LNCAP (cell line): ENCODE measurements around the gene AACS.

ENCODE experiments used
- TF ChIP-seq, protein P1 (sequence below): fragments of 450-650 bp; IDR thresholded peaks from 2 replicates; pipeline ENCODE4 v1.5.1; 2017; ENCODE audit warnings: mild to moderate bottlenecking

The AACS gene

DNA sequence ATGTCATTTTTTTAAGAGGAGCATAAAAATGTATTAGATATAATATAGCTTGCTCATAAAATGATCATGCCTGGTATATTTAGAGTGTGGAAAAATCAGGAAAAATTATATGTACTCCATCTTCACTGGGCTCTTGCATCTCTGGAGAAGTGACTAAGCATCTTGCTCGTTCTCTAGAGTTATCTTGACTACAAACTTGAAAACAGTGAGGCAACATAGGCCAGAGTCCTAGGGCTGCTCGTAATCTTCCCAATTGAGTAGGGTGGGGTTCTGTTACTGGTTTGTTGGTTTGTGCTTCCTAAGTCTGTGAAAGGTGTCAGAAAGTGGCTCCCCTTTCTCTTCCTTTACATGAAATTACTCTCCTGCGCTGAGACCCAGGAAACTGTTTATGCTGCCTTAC lies 46.2 kb downstream of the AACS start:
- TF ChIP-seq, protein P1, sequence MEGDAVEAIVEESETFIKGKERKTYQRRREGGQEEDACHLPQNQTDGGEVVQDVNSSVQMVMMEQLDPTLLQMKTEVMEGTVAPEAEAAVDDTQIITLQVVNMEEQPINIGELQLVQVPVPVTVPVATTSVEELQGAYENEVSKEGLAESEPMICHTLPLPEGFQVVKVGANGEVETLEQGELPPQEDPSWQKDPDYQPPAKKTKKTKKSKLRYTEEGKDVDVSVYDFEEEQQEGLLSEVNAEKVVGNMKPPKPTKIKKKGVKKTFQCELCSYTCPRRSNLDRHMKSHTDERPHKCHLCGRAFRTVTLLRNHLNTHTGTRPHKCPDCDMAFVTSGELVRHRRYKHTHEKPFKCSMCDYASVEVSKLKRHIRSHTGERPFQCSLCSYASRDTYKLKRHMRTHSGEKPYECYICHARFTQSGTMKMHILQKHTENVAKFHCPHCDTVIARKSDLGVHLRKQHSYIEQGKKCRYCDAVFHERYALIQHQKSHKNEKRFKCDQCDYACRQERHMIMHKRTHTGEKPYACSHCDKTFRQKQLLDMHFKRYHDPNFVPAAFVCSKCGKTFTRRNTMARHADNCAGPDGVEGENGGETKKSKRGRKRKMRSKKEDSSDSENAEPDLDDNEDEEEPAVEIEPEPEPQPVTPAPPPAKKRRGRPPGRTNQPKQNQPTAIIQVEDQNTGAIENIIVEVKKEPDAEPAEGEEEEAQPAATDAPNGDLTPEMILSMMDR = no peak

DNA sequence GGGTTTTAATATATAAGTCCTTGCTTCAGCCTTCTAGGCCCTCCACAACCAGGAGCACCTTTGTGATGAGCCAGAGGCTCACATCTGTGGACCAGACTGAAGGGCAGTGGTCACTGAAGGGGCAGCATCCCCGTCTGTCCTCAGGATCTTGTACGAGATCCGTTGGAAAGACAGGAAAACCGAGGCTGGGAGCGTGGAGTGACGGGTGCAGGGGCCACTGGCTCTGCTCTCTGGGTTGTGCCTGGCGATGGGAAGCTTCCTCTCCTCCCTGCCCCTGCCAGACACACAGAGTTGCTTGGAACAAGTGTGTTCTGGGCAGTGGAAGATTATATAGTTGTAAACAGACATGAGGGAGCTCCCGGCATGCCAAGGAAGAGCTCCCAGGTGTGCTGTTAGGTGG lies 48.0 kb downstream of the AACS start:
- TF ChIP-seq, protein P1 = no peak

DNA sequence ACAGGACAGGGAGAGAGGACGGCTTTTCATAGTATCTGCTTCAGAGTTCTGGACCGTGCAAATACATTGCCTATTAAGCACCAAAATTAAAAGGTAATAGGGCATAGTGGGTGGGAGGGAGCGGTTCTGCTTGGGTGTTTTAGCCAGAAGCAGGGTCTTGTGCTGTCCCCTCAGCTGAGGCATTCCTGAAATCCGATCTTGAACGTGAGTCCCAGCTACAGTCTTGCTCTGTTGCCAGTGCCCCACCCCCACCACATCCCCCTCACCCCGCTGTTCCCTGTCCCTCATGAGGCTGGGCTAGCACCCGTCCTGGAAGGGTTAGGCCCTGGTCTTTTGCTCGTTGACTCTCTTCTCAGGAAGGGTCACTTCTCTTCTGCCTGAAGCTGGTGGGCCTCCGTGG lies 48.6 kb downstream of the AACS start:
- TF ChIP-seq, protein P1 = no peak

DNA sequence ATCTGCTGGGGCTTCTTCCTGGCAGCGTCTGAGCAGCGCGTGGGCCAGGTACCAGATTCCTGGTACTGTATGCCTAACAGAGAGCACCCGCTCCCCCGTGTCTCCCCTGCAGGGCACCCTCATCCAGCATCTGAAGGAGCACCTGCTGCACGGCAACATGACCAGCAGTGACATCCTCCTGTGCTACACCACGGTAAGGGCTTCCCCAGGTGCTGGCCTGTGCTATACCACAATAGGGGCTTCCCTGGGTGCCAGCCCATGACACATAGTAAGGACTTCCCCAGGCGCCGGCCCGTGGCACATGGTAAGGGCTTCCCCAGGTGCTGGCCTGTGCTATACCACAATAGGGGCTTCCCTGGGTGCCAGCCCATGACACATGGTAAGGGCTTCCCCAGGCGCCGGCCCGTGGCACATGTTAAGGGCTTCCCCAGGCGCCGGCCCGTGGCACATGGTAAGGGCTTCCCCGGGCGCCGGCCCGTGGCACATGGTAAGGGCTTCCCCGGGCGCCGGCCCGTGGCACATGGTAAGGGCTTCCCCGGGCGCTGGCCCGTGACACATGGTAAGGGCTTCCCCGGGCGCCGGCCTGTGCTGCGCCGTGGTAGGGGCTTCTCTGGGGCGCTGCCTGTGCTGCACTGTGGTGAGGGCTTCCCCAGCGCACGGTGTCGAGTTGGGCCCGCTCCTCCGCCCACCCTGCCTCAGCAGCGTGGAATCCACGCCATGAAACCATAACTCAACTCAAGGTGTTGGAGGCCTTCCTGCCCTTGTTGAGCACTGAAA lies 49.3 kb downstream of the AACS start:
- TF ChIP-seq, protein P1 = no peak

DNA sequence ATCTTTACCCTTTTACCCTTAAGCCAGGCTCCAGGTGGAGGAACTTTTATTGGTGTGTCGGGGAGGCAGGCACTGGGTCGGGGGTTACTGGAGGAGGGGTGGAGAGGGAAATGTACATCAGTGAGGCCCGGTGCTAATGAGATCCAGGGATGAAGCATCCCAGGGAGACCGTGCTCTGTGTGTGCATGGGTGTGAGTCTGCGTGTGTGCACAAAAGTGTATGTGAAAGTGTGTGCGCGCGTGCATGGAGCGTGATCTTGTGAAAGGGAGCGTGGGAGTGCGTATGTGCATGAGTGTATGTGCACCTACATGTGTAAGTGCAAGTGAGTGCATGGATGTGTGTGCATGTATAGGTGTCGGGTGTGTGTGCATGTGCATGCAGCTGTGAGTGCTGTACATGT lies 55.3 kb downstream of the AACS start:
- TF ChIP-seq, protein P1 = no peak

DNA sequence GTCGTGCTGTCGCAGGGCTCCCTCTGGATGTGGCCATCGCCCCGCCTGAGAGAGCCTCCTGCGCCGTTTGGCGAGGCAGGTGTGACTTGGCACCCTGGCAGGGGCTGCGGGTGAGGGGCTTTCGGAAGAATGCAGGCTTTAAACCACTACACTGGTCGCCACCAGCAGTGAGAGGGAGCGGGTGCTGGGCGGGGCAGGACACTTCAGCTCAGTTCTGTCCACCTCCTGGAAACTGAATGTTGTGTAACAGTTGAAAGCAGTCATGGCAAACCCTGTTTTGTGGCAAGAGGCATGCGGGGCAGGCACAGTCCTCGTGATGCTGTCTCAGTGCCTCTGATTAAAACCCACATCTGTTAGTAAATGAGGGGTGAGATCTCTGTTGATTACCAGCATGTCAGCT lies 55.9 kb downstream of the AACS start:
- TF ChIP-seq, protein P1 = no peak

DNA sequence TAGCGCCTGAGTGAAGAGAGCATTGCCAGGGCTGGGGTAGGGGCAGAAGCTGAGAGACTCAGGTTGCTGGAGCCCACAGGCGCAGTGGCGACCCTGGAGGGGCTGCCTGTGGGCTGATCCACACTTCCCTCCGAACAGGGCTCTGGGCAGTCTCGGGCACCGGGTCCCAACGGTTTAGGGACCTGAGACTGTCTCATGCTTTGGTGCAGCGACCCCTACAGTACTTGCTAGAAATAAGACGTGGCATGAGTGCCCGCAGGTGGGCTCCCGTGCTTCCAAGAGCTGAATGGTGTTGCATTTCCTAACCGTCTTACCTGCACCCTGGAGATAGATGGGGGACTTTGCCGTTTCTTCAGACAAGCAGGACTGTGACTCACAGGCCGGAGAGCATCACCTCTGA lies 57.4 kb downstream of the AACS start:
- TF ChIP-seq, protein P1 = no peak
